Measurements from ENCODE around the gene PFDN6.

- TF ChIP-seq, protein P1, sequence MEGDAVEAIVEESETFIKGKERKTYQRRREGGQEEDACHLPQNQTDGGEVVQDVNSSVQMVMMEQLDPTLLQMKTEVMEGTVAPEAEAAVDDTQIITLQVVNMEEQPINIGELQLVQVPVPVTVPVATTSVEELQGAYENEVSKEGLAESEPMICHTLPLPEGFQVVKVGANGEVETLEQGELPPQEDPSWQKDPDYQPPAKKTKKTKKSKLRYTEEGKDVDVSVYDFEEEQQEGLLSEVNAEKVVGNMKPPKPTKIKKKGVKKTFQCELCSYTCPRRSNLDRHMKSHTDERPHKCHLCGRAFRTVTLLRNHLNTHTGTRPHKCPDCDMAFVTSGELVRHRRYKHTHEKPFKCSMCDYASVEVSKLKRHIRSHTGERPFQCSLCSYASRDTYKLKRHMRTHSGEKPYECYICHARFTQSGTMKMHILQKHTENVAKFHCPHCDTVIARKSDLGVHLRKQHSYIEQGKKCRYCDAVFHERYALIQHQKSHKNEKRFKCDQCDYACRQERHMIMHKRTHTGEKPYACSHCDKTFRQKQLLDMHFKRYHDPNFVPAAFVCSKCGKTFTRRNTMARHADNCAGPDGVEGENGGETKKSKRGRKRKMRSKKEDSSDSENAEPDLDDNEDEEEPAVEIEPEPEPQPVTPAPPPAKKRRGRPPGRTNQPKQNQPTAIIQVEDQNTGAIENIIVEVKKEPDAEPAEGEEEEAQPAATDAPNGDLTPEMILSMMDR (IDR thresholded peaks at IDR 0.05), result no peak
- no peak for TF ChIP-seq POLR2AphosphoS5 (IDR thresholded peaks at IDR 0.05)
These were observed 34.8 kb upstream of the PFDN6 start for GRCh38 chr6:33254591-33254990.
